Fibroblast of skin of right biceps (primary cell): ENCODE data around the gene CLSTN1.
"Not testable (repeated sequence)": the region's sequence is repeated elsewhere in the genome, so short reads cannot be mapped to it uniquely, and the experiment has no call there.

Source experiments
- DNase-seq: peaks from one replicate; pipeline ENCODE4 v3.0.0-alpha.2; 2013

The CLSTN1 gene

DNA sequence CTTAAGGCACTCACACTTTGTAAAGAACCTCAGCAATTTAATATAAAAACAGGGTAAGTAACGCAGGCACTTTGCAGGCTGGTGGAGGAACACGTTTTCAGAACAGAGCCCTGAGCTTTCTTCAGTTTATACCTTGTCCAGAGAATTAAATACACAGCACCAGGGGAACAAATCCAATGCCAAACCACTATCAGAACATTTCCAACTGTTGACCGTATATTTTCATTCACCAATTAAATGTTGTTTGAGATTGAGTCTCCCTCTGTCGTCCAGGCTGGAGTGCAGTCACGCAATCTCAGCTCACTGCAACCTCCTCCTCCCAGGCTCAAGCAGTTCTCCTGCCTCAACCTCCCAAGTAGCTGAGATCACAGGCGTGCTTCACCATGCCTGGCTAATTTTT is 29.7 kb downstream of the CLSTN1 start:
- no peak for DNase-seq

- no peak for DNase-seq
Observed at GRCh38 chr1:9793291-9793690, 30.5 kb downstream of the CLSTN1 start.

DNA sequence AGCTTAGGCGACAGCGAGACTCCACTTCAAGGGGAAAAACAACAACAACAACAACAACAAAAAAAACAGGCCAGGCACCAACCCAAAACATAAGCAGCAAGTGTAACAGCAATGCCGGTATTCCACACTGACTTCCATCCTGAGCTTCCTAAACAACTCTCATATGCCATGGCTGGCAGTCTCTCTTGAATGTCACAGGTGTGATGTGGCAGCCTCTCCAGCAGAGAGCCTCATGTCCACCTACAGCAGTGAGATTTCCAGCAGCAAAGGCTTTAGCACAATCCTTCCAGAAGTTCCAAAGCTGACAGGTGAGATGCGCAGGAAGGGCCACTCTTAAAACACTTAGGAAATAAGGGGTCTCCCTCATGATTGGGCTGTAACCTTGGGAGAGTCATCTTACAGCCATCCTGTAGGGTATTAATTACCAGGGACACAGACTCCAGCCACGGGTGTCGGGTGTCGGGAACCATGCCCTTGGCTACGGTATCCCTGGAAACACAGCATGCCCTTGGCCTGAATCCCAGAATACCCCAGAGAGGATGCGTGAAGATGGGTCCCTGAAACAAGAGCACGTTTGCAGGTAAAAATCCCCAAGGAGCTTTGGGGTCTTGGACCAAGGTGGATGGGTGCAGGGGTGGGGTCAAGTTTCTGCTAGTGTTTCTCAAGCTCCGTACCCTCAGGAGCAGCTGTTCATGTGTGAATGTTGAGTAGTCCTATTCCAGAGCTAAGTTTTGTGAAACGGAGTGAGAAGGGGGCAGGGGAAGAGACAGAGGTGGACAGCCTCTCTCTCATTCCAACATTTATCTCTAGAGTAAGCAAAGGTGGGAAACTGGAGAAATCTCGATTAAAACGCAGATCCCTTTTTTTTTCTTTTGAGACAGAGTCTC is 31.4 kb downstream of the CLSTN1 start:
- peak; percentile 41 for DNase-seq

DNA sequence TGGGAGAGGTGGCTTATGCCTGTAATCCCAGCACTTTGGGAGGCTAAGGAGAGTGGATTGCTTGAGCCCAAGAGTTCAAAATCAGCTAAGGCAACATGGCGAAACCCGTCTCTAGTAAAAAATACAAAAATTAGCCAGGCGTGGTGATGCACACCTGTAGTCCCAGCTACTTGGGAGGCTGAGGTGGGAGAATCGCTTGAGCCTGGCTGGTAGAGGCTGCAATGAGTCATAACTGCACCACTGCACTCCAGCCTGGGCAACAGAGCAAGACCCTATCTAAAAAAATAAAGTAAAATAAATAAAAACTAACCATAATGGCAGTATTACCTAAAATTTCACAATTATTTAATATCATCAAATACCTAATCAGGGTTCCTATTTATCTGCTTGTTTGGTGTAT is 34.1 kb downstream of the CLSTN1 start:
- DNase-seq, result not testable (repeated sequence)

GRCh38 chr1:9787702-9788101 is 36.1 kb downstream of the CLSTN1 start:
- DNase-seq, result no peak

- DNase-seq, result no peak
Observed at GRCh38 chr1:9785406-9785805, 38.4 kb downstream of the CLSTN1 start.

- DNase-seq, result peak; percentile 46
Observed at GRCh38 chr1:9784508-9785133, 39.1 kb downstream of the CLSTN1 start.

DNA sequence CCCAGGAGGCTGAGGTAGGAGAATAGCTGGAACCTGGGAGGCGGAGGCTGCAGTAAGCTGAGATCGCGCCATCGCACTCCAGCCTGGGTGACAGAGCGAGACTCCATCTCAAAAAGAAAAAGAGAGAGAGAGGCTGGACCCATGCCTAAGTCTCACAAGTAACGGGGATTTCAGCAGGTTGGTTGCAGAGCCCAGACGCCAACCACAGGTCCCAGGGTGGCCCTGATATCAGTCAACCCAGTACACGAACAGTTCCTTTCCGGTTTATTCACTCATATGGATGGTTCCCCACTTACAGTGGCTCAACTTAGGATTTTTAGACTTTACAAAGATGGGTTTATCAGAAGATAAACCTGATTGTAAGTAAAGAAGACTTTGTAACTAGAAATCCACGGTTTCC is 40.9 kb downstream of the CLSTN1 start:
- no peak for DNase-seq

- DNase-seq, result no peak
Observed at GRCh38 chr1:9782116-9782751, 41.5 kb downstream of the CLSTN1 start.

DNA sequence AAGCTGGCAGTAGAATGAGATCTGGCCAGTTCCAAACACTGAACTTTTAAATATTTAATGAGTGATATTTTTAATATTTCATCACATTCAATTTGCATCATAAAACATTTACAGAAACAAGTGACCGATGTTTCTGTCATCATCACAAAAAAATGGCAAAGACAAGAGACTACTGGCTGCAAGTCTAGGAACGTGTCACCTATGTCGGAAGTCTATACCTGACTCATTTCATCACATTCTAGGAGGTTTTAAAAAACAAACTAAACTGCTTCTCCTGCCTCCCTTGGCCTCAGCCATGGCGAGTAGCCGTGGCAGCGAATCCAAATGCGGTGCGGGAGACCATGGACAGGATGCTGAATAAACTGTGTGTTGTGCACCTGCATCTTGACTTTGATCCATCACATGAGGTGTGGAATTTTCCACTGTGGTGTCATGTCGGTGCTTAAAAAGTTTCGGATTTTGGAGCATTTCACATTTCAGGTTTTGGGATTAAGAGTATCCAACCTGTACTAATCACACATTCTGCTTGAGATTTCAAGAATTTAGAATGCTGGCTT is 43.1 kb downstream of the CLSTN1 start:
- no peak for DNase-seq

- no peak for DNase-seq
Observed at GRCh38 chr1:9778905-9779304, 44.9 kb downstream of the CLSTN1 start.

GRCh38 chr1:9776685-9777084 is 47.1 kb downstream of the CLSTN1 start:
- DNase-seq, result no peak

GRCh38 chr1:9774712-9775679 is 48.8 kb downstream of the CLSTN1 start:
- DNase-seq, result no peak

GRCh38 chr1:9770298-9770697 is 53.5 kb downstream of the CLSTN1 start:
- no peak for DNase-seq

GRCh38 chr1:9768983-9769382 is 54.8 kb downstream of the CLSTN1 start:
- no peak for DNase-seq

DNA sequence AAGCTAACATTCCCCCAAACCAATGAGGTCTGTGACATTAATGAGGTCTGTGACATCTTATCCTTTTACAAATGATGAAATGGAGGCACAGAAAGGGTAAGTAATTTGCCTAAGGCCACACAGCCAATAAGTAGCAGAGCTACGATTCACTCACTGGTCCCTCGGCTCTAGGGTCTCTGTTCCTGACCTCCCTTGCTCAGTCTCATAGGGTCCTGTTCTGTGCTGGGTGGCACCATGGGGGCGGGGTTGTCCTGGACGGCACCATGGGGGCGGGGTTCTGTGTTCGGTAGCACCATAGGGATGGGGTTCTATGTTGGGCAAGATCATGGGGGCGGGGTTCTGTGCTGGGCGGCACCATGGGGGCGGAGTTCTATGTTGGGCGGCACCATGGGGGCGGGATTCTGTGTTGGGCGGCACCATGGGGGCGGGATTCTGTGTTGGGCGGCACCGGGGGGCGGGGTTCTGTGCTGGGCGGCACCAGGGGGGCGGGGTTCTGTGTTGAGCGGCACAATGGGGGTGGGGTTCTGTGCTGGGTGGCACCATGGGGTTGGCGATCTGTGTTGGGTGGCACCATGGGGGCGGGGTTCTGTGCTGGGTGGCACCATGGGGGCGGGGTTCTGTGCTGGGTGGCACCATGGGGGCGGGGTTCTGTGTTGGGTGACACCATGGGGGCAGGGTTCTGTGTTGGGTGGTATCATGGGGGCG is 55.6 kb downstream of the CLSTN1 start:
- no peak for DNase-seq

DNA sequence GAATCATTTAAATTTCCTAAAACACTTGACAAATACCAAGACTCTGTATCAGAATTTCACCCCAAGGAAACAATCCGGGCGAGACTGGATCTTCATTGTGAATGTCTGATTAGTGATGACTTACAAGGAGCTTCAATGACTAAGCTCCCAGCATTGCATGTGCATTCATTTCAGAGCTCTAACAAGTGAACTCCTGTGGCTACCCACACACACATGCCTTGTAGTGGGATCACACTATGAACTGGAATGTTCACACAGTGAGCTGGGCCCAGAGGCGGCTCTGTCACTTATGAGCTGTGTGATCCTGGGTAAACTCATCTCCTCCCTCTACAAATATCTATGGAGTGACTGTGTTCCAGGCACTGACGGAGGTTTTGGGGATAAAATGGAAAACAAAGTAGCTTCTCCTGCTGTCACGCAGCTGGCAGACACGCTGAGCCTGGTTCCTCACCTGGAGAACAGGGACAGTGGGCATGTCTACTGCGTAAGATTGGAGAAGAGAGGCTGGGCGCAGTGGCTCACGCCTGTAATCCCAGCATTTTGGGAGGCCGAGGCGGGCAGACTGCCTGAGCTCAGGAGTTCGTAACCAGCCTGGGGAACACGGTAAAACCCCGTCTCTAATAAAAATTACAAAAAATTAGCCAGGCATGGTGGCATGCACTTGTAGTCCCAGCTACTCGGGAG is 56.9 kb downstream of the CLSTN1 start:
- peak; percentile 100 for DNase-seq

DNA sequence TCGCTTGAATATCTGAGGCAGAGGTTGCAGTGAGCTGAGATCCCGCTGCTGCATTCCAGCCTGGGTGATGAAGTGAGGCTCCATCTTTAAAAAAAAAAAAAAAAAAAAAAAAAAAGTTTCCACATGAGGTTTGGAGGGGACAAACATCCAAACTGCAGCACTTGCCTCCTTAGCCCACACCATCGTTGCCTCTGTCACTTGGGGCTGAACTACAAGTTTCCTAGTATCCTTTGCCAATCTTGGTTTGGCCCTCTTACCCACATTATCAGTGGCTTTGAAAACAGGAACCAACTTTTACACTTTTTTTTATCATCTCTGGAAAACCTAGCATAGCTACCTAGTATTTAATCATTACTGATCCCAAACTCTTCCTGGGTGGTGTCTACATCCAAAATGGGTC is 59.2 kb downstream of the CLSTN1 start:
- no peak for DNase-seq

DNA sequence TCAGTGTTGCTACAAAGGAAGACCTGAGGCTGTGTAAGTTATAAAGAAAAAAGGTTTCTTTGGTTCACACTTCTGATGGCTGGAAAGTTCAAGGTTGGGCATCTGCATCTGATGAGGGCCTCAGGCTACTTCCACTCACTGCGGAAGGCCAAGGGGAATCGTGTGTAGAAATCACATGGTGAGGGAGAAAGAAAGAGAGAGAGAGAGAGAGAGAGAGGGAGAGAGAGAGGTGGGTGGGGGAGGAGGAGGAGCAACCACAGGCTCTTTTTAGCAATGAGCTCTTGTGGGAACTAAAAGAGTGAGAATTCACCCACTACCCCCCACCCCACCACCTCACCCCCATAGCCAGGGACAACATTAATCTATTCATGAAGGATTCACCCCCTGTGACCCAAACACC is 59.9 kb downstream of the CLSTN1 start:
- DNase-seq, result no peak

GRCh38 chr1:9762446-9762845 is 61.3 kb downstream of the CLSTN1 start:
- DNase-seq, result not testable (repeated sequence)

- DNase-seq, result no peak
Observed at GRCh38 chr1:9761855-9762254, 61.9 kb downstream of the CLSTN1 start.
